Uterus (tissue), 2 donors: ENCODE results near the gene MINDY4.

Experiments
- POLR2A ChIP-seq, 2 donors: fragments of 450-650 bp; IDR thresholded peaks; one replicate each; pipeline ENCODE4 v1.6.1; 2016; ENCODE audit warnings: antibody characterized with exemption in 2 of 2, mild to moderate bottlenecking in 1 of 2, moderate library complexity in 1 of 2
- TF ChIP-seq, protein P1 (sequence below), 4 experiments: fragments of 200-600 bp in 2 of 4; fragments of 450-650 bp in 2 of 4; sonication (generic) in 2 of 4; IDR thresholded peaks; one replicate each; pipeline ENCODE4 v1.5.1; 2016 to 2019; ENCODE audit warnings: antibody characterized with exemption in 4 of 4, mild to moderate bottlenecking in 2 of 4, moderate library complexity in 1 of 4

GRCh38 chr7:30752484-30752883, 18.7 kb upstream of the MINDY4 start:
- TF ChIP-seq POLR2A (IDR thresholded peaks at IDR 0.05), result no peak
- TF ChIP-seq, protein P1, sequence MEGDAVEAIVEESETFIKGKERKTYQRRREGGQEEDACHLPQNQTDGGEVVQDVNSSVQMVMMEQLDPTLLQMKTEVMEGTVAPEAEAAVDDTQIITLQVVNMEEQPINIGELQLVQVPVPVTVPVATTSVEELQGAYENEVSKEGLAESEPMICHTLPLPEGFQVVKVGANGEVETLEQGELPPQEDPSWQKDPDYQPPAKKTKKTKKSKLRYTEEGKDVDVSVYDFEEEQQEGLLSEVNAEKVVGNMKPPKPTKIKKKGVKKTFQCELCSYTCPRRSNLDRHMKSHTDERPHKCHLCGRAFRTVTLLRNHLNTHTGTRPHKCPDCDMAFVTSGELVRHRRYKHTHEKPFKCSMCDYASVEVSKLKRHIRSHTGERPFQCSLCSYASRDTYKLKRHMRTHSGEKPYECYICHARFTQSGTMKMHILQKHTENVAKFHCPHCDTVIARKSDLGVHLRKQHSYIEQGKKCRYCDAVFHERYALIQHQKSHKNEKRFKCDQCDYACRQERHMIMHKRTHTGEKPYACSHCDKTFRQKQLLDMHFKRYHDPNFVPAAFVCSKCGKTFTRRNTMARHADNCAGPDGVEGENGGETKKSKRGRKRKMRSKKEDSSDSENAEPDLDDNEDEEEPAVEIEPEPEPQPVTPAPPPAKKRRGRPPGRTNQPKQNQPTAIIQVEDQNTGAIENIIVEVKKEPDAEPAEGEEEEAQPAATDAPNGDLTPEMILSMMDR (IDR thresholded peaks at IDR 0.05), result no peak
